ENCODE measurements around the gene PMVK. TPM values are rescaled to one million over a fixed set of nuclear protein-coding genes. Genes with fewer than 3 reads are reported as not detected.
A peak's percentile ranks its signal among the peaks of the same experiment; 100 is the strongest.

The PMVK gene
- total RNA-seq, 4 donors from 2014 or later, result 2.6 to 21.2 (median 6.4) TPM

DNA sequence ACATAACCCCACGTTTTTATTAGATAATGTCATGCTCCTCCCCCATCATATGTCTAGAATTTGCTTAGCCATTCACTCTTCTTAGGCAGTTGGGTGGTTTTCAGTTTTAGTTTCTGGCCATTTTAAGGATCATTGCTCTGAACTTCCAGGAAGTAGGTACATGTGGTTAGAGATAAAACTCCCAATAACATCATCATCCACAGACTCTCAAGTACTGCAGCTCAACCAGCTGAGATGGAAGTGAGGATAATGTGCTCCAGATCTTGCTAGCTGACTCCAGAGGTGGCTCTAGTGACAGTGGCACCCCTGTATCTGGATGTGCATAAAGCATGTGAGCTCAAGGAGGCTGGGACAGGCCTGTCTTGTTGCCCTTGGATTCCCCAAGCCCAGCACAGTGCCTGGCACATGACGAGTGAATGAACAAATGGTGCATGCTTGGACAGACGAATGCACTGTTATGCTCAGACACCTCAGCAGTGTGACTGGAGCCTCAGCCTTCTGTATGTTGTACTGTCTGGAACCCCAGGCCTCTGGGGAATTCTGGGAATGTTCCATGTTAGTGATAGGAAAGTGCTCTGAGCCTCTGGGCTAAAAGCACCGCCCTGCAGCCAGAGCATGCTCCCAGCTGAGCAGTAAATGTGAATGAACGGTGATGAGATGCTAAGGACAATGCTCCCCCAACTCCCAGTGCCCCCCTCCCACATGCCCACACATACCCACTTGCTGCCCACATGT, 50.1 kb downstream of the PMVK start:
- Histone ChIP-seq H3K27ac (no peak overlapping the region), H3K27me3 (no peaks in the 10 kb centered on the region), H3K36me3 (no peaks in the 10 kb centered on the region), H3K4me1 (no peaks in the 10 kb centered on the region), H3K4me3 (no peak overlapping the region), H3K9me3 (no peaks in the 10 kb centered on the region)
- DNase-seq, result peak in 1 of 2 donors; percentile 11
- intact Hi-C loops (cut with DNase I; ENCODE audit: low total_unique reads), result loop anchor here (10.0 kb wide), 1 partner anchor 312 kb away; no protein-coding TSS in a partner anchor
- TF ChIP-seq POLR2A (IDR thresholded peaks at IDR 0.05), result no peak
- TF ChIP-seq, protein P1, sequence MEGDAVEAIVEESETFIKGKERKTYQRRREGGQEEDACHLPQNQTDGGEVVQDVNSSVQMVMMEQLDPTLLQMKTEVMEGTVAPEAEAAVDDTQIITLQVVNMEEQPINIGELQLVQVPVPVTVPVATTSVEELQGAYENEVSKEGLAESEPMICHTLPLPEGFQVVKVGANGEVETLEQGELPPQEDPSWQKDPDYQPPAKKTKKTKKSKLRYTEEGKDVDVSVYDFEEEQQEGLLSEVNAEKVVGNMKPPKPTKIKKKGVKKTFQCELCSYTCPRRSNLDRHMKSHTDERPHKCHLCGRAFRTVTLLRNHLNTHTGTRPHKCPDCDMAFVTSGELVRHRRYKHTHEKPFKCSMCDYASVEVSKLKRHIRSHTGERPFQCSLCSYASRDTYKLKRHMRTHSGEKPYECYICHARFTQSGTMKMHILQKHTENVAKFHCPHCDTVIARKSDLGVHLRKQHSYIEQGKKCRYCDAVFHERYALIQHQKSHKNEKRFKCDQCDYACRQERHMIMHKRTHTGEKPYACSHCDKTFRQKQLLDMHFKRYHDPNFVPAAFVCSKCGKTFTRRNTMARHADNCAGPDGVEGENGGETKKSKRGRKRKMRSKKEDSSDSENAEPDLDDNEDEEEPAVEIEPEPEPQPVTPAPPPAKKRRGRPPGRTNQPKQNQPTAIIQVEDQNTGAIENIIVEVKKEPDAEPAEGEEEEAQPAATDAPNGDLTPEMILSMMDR (IDR thresholded peaks at IDR 0.05), result no peak

DNA sequence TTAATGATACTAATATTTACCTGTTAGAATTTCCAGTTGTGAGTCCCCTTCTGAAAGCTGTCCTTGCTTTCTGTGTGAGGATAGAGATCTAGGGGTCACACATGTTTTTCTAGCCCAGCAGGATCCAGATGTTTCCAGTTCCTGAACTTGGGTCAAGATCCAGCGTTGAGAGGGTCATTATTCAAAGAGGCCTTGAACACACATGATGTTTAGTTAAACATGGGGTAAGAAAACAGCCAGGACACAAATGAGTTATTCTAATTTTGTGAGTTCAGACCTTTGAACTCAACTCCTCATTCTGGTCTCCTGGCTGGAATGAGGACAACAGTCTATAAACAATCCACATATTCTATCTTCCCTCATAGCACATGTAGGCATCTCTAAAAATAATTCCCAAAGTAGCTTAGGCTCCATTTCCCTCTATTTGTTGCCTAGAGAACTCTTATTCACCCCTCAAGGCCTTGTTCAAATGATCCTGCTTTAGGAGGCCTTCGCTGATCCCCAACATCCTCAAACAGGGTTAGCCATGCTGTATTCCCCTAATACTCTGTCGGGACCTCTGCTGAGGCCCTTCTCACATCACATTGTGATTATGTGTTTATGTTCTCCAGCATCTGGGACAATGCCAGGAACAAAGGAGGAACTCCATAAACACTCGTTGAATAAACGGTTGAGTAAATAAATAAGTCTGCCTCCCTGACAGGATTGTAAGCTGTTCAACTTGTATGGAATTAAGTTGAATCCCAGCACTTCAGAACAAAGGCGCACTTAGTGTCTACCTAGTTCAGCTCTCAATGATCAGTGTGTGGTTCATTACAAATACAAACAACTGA, 51.4 kb downstream of the PMVK start:
- no peak for DNase-seq
- intact Hi-C loops (cut with DNase I; ENCODE audit: low total_unique reads), result loop anchor here (10.0 kb wide), 1 partner anchor 310 kb away; no protein-coding TSS in a partner anchor
- Histone ChIP-seq H3K27me3 (no peaks in the 10 kb centered on the region), H3K4me1 (no peaks in the 10 kb centered on the region), H3K27ac (peak overlapping the region; percentile 7 to 46), H3K4me3 (no peak overlapping the region), H3K9me3 (no peaks in the 10 kb centered on the region), H3K36me3 (no peaks in the 10 kb centered on the region)
- TF ChIP-seq, protein P1 (IDR thresholded peaks at IDR 0.05), result no peak
- no peak for TF ChIP-seq POLR2A (IDR thresholded peaks at IDR 0.05)

DNA sequence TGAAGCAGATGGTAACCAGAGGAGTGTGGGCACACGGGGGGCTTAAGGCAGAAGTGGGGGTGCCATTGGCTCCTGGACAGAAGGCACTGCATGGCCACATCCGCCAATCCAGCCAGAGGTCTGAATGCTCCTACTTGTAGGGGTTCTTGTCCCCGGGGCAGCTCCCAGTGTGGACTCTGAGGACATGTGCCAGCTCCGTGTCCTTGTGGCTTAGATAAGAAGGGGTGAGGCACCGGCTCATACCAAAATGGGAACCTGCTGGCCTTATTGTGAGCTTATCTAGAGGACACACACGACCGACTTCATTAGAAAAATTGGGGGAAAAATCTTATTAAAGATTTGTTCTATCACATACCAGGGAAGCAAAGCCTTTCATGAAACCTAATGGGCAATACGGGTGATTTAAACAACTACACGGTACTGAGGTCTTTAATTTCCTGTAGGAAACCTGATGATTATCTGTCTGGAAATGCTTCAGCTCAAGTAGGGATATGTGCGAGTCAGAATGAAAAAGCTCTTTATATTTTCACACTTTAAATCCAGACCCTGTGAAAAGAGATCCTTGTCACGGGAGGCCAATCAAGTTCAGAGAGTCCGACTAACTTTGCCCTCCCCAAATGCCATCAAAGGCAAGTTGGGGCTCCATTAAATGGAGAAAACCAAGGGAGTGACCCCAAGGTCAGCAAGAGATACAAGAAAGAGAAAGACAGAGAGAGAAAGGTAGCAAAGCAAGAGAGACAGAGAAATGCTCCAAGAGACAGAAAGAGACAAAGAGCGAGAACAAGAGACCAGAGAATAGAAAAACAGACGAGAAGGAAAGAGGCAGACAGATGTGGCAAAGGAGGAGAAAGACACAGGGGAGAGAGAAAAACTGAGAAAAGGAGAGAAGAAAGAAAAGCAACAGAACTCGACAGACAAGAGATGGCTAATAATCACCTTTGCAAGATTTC, 52.3 kb downstream of the PMVK start:
- intact Hi-C loops (cut with DNase I; ENCODE audit: low total_unique reads), result loop anchor here (10.0 kb wide), 1 partner anchor 309 kb away; no protein-coding TSS in a partner anchor
- no peaks in the 10 kb centered on the region for H3K27me3 ChIP-seq
- H3K9me3 ChIP-seq, result no peaks in the 10 kb centered on the region
- no peaks in the 10 kb centered on the region for H3K36me3 ChIP-seq
- H3K4me1 ChIP-seq, result no peaks in the 10 kb centered on the region
- H3K4me3 ChIP-seq, result no peak overlapping the region
- no peak for TF ChIP-seq POLR2A (IDR thresholded peaks at IDR 0.05)
- TF ChIP-seq, protein P1 (IDR thresholded peaks at IDR 0.05), result no peak
- H3K27ac ChIP-seq, result peak overlapping the region; percentile 7 to 46
- DNase-seq, result no peak

DNA sequence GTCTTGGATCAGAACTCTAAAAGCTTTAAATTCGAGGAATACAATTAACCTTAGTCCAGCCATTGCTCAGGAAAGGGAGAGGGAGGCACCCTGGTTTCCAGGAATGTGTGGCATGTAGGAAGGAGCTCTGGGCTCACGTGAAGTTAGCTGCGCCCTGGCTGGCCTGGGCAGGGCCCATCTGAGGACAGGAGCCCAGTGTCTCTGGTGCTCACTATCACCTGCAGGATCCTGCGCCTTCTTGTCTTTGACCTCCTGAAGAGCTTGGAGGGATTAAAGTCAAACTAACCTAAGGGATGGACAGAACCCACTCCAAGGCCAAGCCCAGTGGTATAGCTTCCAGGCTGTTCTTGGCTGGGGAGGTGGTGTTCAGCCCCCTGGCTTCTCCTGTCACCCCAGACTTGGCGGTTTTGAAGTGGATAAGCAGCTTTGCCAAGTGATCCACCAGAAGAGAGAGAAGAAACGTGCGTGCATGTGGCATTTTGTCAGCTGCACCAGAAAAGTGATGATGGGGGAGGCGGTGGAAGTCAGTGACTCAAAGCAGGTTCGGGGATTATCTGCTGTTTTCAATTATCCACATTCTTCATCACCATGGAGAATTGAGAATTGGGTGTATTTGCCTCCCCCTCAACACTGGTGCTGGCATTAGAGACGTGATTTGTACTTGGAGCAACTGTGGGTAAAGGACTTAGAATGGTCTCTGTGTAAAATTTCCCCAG, 54.5 kb downstream of the PMVK start:
- Histone ChIP-seq H3K27me3 (no peaks in the 10 kb centered on the region), H3K27ac (no peak overlapping the region), H3K9me3 (no peaks in the 10 kb centered on the region), H3K36me3 (no peaks in the 10 kb centered on the region), H3K4me3 (no peak overlapping the region), H3K4me1 (no peaks in the 10 kb centered on the region)
- DNase-seq, result no peak
- intact Hi-C loops (cut with DNase I; ENCODE audit: low total_unique reads), result loop anchor here (2.0 to 10.0 kb wide), 2 partner anchors 213 to 307 kb away; no protein-coding TSS in a partner anchor
- TF ChIP-seq, protein P1 (IDR thresholded peaks at IDR 0.05), result no peak
- TF ChIP-seq POLR2A (IDR thresholded peaks at IDR 0.05), result no peak
